K562 (cell line): ENCODE measurements around the gene RANBP3. TPM values are rescaled to one million over a fixed set of nuclear protein-coding genes. Genes with fewer than 3 reads are reported as not detected.

Source experiments
- ATAC-seq: fragments of 200-7000 bp; cut with Tn5 transposase; 3 replicates; pipeline ENCODE4 v1.9.1; 2020; ENCODE audit warnings: moderate library complexity
- BruUV-seq: library from RNA; stranded (reverse); fragments of 400-500 nt; replicated peaks from 2 replicates; lab custom pipeline; 2021; lab: Mats Ljungman, UMichigan
- CTCF ChIA-PET: fragments of 300-600 bp; formaldehyde crosslinking; extraction: SDS; loops from one replicate; lab custom pipeline; 2021; ENCODE audit warnings: low intra/inter-chr PET ratio; lab: Yijun Ruan, JAX
- POLR2A ChIA-PET: fragments of 300-600, 350-650 bp; sonication (Branson Sonifier 250); formaldehyde crosslinking; extraction: SDS; loops from one replicate; lab custom pipeline; 2021; ENCODE audit warnings: antibody characterized with exemption, inconsistent platforms; lab: Yijun Ruan, JAX
- DNase-seq, 4 experiments: peaks; one replicate each; pipeline versions ENCODE4 v3.0.0 to v3.0.0-alpha.2; 2011 to 2018; ENCODE audit warnings: low spot score in 3 of 4, mixed read lengths in 3 of 4; ENCODE audit errors: extremely low read depth in 1 of 4
- FAIRE-seq: peaks from 2 replicates; lab custom pipeline; 2011; peaks lifted over from hg19 to GRCh38; lab: Jason Lieb, UNC
- H2AFZ ChIP-seq: 2 replicates; pipeline ENCODE4 v1.6.0; 2011; ENCODE audit warnings: low read depth, low read length, control low read depth, inconsistent platforms
- H3K27ac ChIP-seq: fragments of 200-600 bp; 3 replicates; pipeline ENCODE4 v1.8.0; 2011; ENCODE audit warnings: low read depth, mild to moderate bottlenecking, control low read depth, inconsistent platforms, low read length, moderate library complexity, mixed read lengths; ENCODE audit errors: extremely low read depth
- H3K27me3 ChIP-seq, 2 experiments: fragments of 300-600 bp in 1 of 2; 2 replicates in 1 of 2; 3 replicates in 1 of 2; pipeline versions ENCODE4 v1.6.0 to v1.8.0; 2011; ENCODE audit warnings: inconsistent platforms in 2 of 2, low read length in 2 of 2, mild to moderate bottlenecking in 1 of 2, mixed read lengths in 1 of 2, moderate library complexity in 1 of 2; ENCODE audit not compliant: control insufficient read depth in 2 of 2, insufficient read depth in 2 of 2
- H3K36me3 ChIP-seq: fragments of 300-600 bp; 3 replicates; pipeline ENCODE4 v1.8.0; 2011; ENCODE audit warnings: mild to moderate bottlenecking, low read length, inconsistent platforms; ENCODE audit not compliant: control insufficient read depth, insufficient read depth
- H3K4me1 ChIP-seq, 2 experiments: fragments of 200-600 bp in 1 of 2; replicated peaks in 1 of 2; 2 replicates in 1 of 2; 3 replicates in 1 of 2; pipeline versions ENCODE4 v1.5.1 to v1.8.0; 2011; ENCODE audit warnings: inconsistent platforms in 2 of 2, low read length in 2 of 2, mild to moderate bottlenecking in 1 of 2, mixed read lengths in 1 of 2, moderate library complexity in 1 of 2; ENCODE audit not compliant: control insufficient read depth in 2 of 2, insufficient read depth in 2 of 2
- H3K4me2 ChIP-seq: 2 replicates; pipeline ENCODE4 v1.6.1; 2011; ENCODE audit warnings: low read length, control low read depth, inconsistent platforms, mixed read lengths; ENCODE audit not compliant: insufficient read depth
- H3K4me3 ChIP-seq: fragments of 200-600 bp; sonication (generic), shearing (Covaris generic); 2 replicates; pipeline ENCODE4 v1.5.1; 2016; ENCODE audit warnings: control low read depth, inconsistent platforms
- H3K79me2 ChIP-seq: fragments of 200-600 bp; 3 replicates; pipeline ENCODE4 v1.8.0; 2011; ENCODE audit warnings: low read length, inconsistent platforms; ENCODE audit not compliant: control insufficient read depth, insufficient read depth
- H3K9ac ChIP-seq, 2 experiments: 2 replicates each; pipeline versions ENCODE4 v1.6.0 to v1.6.1; 2011; ENCODE audit warnings: low read depth in 2 of 2, low read length in 2 of 2, control low read depth in 1 of 2, inconsistent platforms in 1 of 2, mild to moderate bottlenecking in 1 of 2, mixed read lengths in 1 of 2; ENCODE audit not compliant: insufficient read depth in 1 of 2
- H3K9me1 ChIP-seq: one replicate; pipeline ENCODE4 v1.6.0; 2011; ENCODE audit warnings: inconsistent platforms, mild to moderate bottlenecking, low read length, moderate library complexity; ENCODE audit not compliant: control insufficient read depth, insufficient read depth
- H3K9me3 ChIP-seq: replicated peaks from 2 replicates; pipeline ENCODE4 v1.5.1; 2011; ENCODE audit warnings: low read depth, low read length, inconsistent platforms; ENCODE audit not compliant: control insufficient read depth, insufficient read depth
- H4K20me1 ChIP-seq: replicated peaks from 2 replicates; pipeline ENCODE4 v1.6.1; 2011; ENCODE audit warnings: low read length, inconsistent platforms, mixed read lengths; ENCODE audit not compliant: control insufficient read depth, insufficient read depth
- ELF1 ChIP-seq: fragments of 200-800 bp; sonication (Bioruptor generic); IDR thresholded peaks from 2 replicates; pipeline ENCODE4 v1.6.1; 2016; ENCODE audit warnings: missing genetic modification characterization, missing compliant biosample characterization
- POLR2G ChIP-seq: fragments of 200-400 bp; formaldehyde crosslinking; IDR thresholded peaks from 2 replicates; pipeline ENCODE4 v1.6.1; 2017; ENCODE audit warnings: low read depth, mild to moderate bottlenecking, antibody characterized with exemption, low read length, moderate library complexity
- RHOXF2B ChIP-seq: fragments of 250-450 bp; sonication (Bioruptor Pico); conservative IDR thresholded peaks from 2 replicates; pipeline ENCODE4 v1.5.1; 2021
- SMC3 ChIP-seq: conservative IDR thresholded peaks from 2 replicates; pipeline ENCODE4 v1.6.1; 2011; ENCODE audit warnings: low read depth, low read length, improper control_type of control experiment; ENCODE audit not compliant: insufficient read depth
- TGIF2 ChIP-seq: sonication (generic); formaldehyde crosslinking; IDR thresholded peaks from 2 replicates; pipeline ENCODE4 v1.8.1; 2022; ENCODE audit warnings: mild to moderate bottlenecking, missing genetic modification reagents, moderate library complexity
- ZNF778 ChIP-seq: fragments of 450-650 bp; formaldehyde crosslinking; IDR thresholded peaks from 2 replicates; pipeline ENCODE4 v1.4.0; 2020; ENCODE audit warnings: mild to moderate bottlenecking, moderate library complexity
- ZNF79 ChIP-seq: fragments of 250-450 bp; sonication (Bioruptor Pico); IDR thresholded peaks from 2 replicates; pipeline ENCODE4 v1.4.0; 2020; ENCODE audit warnings: low read depth, mild to moderate bottlenecking, moderate library complexity
- WGBS: fragments of 100-300 bp; shearing (Covaris generic); methylation state at CpG from one replicate; pipeline ENCODE4 v1.1.6; 2016; ENCODE audit warnings: low coverage, mixed read lengths; ENCODE audit not compliant: insufficient coverage; ENCODE audit errors: missing lambda C conversion rate; 5-methylcytosine and 5-hydroxymethylcytosine counted together
- in situ Hi-C: fragments of 300-500 bp; cut with MboI; formaldehyde crosslinking; loops from 4 replicates; pipeline ENCODE4 v1.15.0; 2018; ENCODE audit warnings: inconsistent platforms, mixed read lengths
- intact Hi-C: fragments of 100-400 bp; cut with micrococcal nuclease; formaldehyde crosslinking; loops from 2 replicates; pipeline ENCODE4 v1.14.2; 2022
- polyA plus RNA-seq, 8 experiments: library from polyadenylated mRNA; depleted of rRNA in 4 of 8; stranded (reverse) in 5 of 8; unstranded in 3 of 8; fragments of >200 nt; fragmentation: Nextera tagmentation in 2 of 8; fragmentation: Illumina TruSeq in 1 of 8; extraction: Ambion mirVana in 2 of 8; extraction: Trizol in 1 of 8; gene quantifications; 2 replicates each; pipeline versions ENCODE4 v1.2.1 to v1.2.3, GENCODE V29; 2011 to 2014; ENCODE audit warnings: inconsistent platforms in 1 of 8, missing spikeins in 1 of 8
- total RNA-seq, 7 experiments: library from RNA; depleted of rRNA in 6 of 7; stranded (reverse); fragments of >200 nt in 6 of 7; fragmentation: Illumina TruSeq in 2 of 7; extraction: Trizol in 2 of 7; gene quantifications; 2 replicates each; pipeline versions ENCODE4 v1.2.1 to v1.2.3, GENCODE V29; 2011 to 2021; ENCODE audit warnings: low replicate concordance in 1 of 7
- TF ChIP-seq, protein P1 (sequence below), 2 experiments: IDR thresholded peaks; 2 replicates each; pipeline ENCODE4 v1.6.1; 2011; ENCODE audit warnings: borderline replicate concordance in 1 of 2, control low read depth in 1 of 2, low read depth in 1 of 2, low read length in 1 of 2, mild to moderate bottlenecking in 1 of 2, mixed read lengths in 1 of 2, moderate library complexity in 1 of 2; ENCODE audit not compliant: insufficient read depth in 1 of 2, insufficient read length in 1 of 2, poor library complexity in 1 of 2, severe bottlenecking in 1 of 2; ENCODE audit errors: extremely low read depth in 1 of 2

RANBP3 gene
- total and polyA plus RNA-seq, 9 of the 15 experiments (the other 6 are each of a cell fraction or from before 2014, with no cell fraction given): 0.90 to 95.1 (median 63.2) TPM

- TF ChIP-seq, protein P1, sequence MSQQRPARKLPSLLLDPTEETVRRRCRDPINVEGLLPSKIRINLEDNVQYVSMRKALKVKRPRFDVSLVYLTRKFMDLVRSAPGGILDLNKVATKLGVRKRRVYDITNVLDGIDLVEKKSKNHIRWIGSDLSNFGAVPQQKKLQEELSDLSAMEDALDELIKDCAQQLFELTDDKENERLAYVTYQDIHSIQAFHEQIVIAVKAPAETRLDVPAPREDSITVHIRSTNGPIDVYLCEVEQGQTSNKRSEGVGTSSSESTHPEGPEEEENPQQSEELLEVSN (IDR thresholded peaks at IDR 0.05; ENCODE audit: borderline replicate concordance in 1 of 2, extremely low read depth in 1 of 2, insufficient read depth in 1 of 2, insufficient read length in 1 of 2, low read depth in 1 of 2, low read length in 1 of 2, poor library complexity in 1 of 2, severe bottlenecking in 1 of 2): no peak
- TF ChIP-seq SMC3 (no peak), RHOXF2B (CRISPR knock-in tag) (no peak), ELF1 (no peak)
Observed at GRCh38 chr19:5936292-5936592, 41.7 kb downstream of the RANBP3 start (continued).

DNA sequence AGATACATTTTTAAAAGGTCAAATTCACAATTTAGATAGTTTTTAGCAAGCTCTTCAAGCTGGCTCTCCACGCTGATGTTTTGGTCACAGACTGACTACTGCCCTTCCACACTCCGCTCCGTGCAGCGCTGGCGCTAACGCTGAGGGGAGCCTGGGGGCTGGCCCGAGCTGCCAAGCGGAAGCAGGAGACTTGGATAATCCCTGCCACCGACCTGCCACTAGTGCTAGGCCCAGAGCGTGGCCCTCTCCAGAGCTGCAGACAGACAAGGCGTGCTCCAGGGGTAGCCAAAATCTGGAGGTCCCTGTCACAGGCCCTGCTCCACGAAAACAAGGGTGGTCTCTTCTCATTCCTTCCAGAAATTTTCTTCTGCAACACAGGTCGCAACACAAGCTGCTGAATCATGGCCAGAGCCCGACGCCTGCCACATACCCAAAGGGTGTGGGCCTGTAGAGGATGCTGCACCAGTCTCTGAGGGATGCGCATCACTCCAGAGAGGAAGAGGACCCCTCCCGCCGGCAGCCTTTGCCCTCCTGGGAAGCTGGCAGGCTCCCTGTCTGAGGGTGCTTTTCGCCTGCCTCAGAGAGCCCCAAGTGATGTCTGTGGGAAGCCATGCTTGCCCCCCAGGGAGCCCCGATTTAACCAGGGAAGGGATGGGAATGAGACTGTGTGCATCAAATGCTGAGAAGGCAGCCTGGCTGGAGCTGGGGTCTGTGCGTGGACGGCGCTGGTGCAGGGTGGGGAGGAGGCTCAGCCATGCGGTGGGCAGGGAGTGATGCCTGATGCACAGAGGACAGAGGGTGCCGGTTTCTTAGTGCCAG is 42.3 kb downstream of the RANBP3 start:
- no peak for DNase-seq
- peaks cover 88% of the 10 kb centered on the region; the same call in 2 of the 3 replicates for H3K36me3 ChIP-seq
- POLR2A ChIA-PET: no interaction called here

More for the DNA sequence above, 42.3 kb downstream of the RANBP3 start:
- Histone ChIP-seq H3K79me2 (peaks cover 5% of the 10 kb centered on the region; the same call in 1 of the 3 replicates), H3K9me1 (peaks cover 2% of the 10 kb centered on the region), H4K20me1 (peaks cover 5% of the 10 kb centered on the region; the same call in 1 of the 2 replicates), H3K27ac (no peak overlapping the region), H3K4me3 (no peak overlapping the region), H2AFZ (no peak overlapping the region), H3K9me3 (no peaks in the 10 kb centered on the region), H3K4me1 (peaks cover 0 to 10% of the 10 kb centered on the region in 2 experiments; a peak in 1 of 5 replicates), H3K27me3 (no peaks in the 10 kb centered on the region), H3K9ac (0 out of 4 replicates have a peak overlapping the region, but pooled peaks of 1 of the 2 experiments have one; percentile 23), H3K4me2 (no peak overlapping the region)
- in situ Hi-C loops (no loop called here), intact Hi-C loops (no loop called here)
- FAIRE-seq (no peak), ATAC-seq (no peak)
- CTCF ChIA-PET: no interaction called here
- TF ChIP-seq ZNF79 (CRISPR knock-in tag) (no peak), POLR2G (0 out of 2 replicates have a peak, but pooled peaks have one; percentile 28), TGIF2 (CRISPR knock-in tag) (no peak), ZNF778 (CRISPR knock-in tag) (no peak)
- no TSS peak for BruUV-seq
- WGBS: 94% methylated on average over 24 of the region's 25 CpGs
